ENCODE results near the gene ZNF10.

ZNF10 gene

DNA sequence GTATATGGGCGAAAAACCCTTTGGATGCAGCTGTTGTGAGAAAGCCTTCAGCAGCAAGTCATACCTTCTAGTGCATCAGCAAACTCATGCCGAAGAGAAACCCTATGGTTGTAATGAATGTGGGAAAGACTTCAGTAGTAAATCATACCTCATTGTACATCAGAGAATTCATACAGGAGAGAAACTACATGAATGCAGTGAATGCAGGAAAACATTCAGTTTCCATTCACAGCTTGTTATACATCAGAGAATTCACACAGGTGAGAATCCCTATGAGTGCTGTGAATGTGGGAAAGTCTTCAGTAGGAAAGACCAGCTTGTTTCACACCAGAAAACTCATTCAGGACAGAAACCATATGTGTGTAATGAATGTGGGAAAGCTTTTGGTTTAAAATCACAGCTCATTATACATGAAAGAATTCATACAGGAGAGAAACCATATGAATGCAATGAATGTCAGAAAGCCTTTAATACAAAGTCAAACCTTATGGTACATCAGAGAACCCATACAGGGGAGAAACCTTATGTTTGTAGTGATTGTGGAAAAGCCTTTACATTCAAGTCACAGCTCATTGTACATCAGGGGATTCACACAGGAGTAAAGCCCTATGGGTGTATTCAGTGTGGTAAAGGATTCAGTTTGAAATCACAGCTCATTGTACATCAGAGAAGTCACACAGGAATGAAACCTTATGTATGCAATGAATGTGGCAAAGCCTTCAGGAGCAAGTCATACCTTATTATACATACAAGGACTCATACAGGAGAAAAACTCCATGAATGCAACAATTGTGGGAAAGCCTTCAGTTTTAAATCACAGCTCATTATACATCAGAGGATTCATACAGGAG is 72.3 kb downstream of the ZNF10 start:
- DNase-seq = no peak

DNA sequence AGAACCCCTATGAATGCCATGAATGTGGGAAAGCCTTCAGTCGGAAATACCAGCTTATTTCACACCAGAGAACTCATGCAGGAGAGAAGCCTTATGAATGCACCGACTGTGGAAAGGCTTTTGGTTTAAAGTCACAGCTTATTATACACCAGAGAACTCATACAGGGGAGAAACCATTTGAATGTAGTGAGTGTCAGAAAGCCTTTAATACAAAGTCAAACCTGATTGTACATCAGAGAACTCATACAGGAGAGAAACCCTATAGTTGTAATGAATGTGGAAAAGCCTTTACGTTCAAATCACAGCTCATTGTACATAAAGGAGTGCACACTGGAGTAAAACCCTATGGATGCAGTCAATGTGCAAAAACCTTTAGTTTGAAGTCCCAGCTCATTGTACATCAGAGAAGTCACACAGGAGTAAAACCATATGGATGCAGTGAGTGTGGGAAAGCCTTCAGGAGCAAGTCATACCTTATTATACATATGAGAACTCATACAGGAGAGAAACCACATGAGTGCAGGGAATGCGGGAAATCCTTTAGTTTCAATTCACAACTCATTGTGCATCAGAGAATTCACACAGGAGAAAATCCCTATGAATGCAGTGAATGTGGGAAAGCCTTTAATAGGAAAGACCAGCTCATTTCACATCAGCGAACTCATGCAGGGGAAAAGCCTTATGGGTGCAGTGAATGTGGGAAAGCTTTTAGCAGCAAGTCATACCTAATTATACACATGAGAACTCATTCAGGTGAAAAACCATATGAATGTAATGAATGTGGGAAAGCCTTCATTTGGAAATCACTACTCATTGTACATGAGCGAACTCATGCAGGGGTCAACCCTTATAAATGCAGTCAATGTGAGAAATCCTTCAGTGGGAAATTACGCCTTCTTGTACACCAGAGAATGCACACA is 73.2 kb downstream of the ZNF10 start:
- no peak for DNase-seq

DNA sequence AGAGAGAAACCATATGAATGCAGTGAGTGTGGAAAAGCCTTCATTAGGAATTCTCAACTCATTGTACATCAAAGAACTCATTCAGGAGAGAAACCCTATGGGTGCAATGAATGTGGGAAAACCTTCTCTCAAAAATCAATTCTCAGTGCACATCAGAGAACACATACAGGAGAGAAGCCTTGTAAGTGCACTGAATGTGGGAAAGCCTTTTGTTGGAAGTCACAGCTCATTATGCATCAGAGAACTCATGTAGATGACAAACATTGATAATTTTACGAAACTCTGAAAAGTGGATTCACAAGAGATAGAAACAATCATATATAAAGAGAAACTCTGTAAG is 73.8 kb downstream of the ZNF10 start:
- DNase-seq = no peak

DNA sequence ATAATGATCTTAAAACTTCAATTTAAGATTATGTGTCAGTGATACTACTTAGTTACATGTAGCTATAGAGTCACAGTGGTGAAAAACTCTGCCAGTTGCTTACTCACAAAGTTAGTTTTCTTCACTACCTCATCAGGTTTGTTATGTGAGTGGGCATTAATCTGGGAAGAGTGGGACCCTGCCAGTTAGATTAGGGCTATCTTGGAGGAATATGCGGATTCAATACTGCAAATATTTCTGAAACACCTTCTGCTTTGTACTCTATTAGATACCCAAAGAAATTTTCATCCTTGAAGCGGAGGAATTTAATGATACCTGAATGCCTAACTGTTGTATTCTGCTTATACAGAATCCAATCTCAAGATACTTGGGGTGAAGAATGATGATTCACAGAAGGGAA is 76.0 kb downstream of the ZNF10 start:
- no peak for DNase-seq

Measured in NCI-H1105 (cell line).